ENCODE measurements around the gene CHL1.

CHL1 gene

GRCh38 chr3:196311-197148, at the start of gene CHL1:
TSS of gene CHL1 (plus strand) at chr3:196763. CDS start at chr3:319777, 123,014 bp downstream.
- H3K27ac ChIP-seq, result no peak within 1 kb of the TSS
- no peak for TF ChIP-seq CTCF (conservative IDR thresholded peaks at IDR 0.05)
- TF ChIP-seq ZFX (IDR thresholded peaks at IDR 0.05), result no peak

- H3K27ac ChIP-seq, result no peak overlapping the region
- TF ChIP-seq CTCF (conservative IDR thresholded peaks at IDR 0.05) (no peak), ZFX (IDR thresholded peaks at IDR 0.05) (no peak)
Observed at GRCh38 chr3:151614-152189, 44.9 kb upstream of the CHL1 start.

- no peak overlapping the region for H3K27ac ChIP-seq
- TF ChIP-seq CTCF (conservative IDR thresholded peaks at IDR 0.05) (no peak), ZFX (IDR thresholded peaks at IDR 0.05) (no peak)
Observed at GRCh38 chr3:159974-160373, 36.6 kb upstream of the CHL1 start.

- no peak overlapping the region for H3K27ac ChIP-seq
- no peak for TF ChIP-seq ZFX (IDR thresholded peaks at IDR 0.05)
Observed at GRCh38 chr3:166071-166470, 30.5 kb upstream of the CHL1 start.

- H3K27ac ChIP-seq, result no peak overlapping the region
- TF ChIP-seq ZFX (IDR thresholded peaks at IDR 0.05), result no peak
- TF ChIP-seq CTCF (conservative IDR thresholded peaks at IDR 0.05), result no peak
Observed at GRCh38 chr3:166799-167198, 29.8 kb upstream of the CHL1 start.

- no peak overlapping the region for H3K27ac ChIP-seq
- TF ChIP-seq CTCF (conservative IDR thresholded peaks at IDR 0.05) (no peak), ZFX (IDR thresholded peaks at IDR 0.05) (no peak)
Observed at GRCh38 chr3:173886-174285, 22.7 kb upstream of the CHL1 start.

- H3K27ac ChIP-seq, result no peak overlapping the region
- no peak for TF ChIP-seq CTCF (conservative IDR thresholded peaks at IDR 0.05)
- no peak for TF ChIP-seq ZFX (IDR thresholded peaks at IDR 0.05)
Observed at GRCh38 chr3:184976-185375, 11.6 kb upstream of the CHL1 start.

Measured in C4-2B (cell line).